ENCODE results near the gene DEFB131A.
"Not testable (repeated sequence)": the region's sequence is repeated elsewhere in the genome, so short reads cannot be mapped to it uniquely, and the experiment has no call there.

- not testable (repeated sequence) for TF ChIP-seq POLR2A (IDR thresholded peaks at IDR 0.05); CTCF (IDR thresholded peaks at IDR 0.05 in 4 of 5, conservative IDR thresholded peaks at IDR 0.05 in 1 of 5)
Observed at GRCh38 chr4:9421884-9422455, 22.2 kb upstream of the DEFB131A start.
